ENCODE results near the gene STYK1. TPM values are rescaled to one million over a fixed set of nuclear protein-coding genes. Genes with fewer than 3 reads are reported as not detected.
"Not testable (repeated sequence)": the region's sequence is repeated elsewhere in the genome, so short reads cannot be mapped to it uniquely, and the experiment has no call there.

STYK1 gene
- polyA plus RNA-seq, 3 donors, result not detected

- 0% methylated on average over 4 of the region's 6 CpGs for WGBS (ENCODE audit: insufficient coverage)
- Histone ChIP-seq H3K27ac (ENCODE audit: low read depth in 1 of 2, low read length in 2 of 2) (peak overlapping the region; percentile 67 to 92), H4K20me1 (ENCODE audit: insufficient read depth, low read length) (no peaks in the 10 kb centered on the region), H3K9me3 (replicated peaks in 1 of 2; ENCODE audit: control insufficient read depth in 1 of 2, insufficient read depth in 1 of 2, low read length in 2 of 2) (no peaks in the 10 kb centered on the region), H3K4me1 (ENCODE audit: control insufficient read depth in 1 of 2, insufficient read depth in 2 of 2, low read length in 2 of 2) (peaks cover 10 to 18% of the 10 kb centered on the region in 2 donors), H3K79me2 (ENCODE audit: insufficient read depth, low read length) (peaks cover 27% of the 10 kb centered on the region), H3K27me3 (ENCODE audit: control insufficient read depth in 2 of 2, insufficient read depth in 2 of 2, low read length in 2 of 2) (no peaks in the 10 kb centered on the region), H2AFZ (ENCODE audit: insufficient read depth, low read depth, low read length, poor library complexity, severe bottlenecking) (peak overlapping the region; percentile 82), H3K4me3 (replicated peaks in 1 of 3; ENCODE audit: low read depth in 2 of 3, low read length in 3 of 3) (peak overlapping the region; percentile 83 to 97 (median 91)), H3K36me3 (replicated peaks in 1 of 2; ENCODE audit: control insufficient read depth in 1 of 2, insufficient read depth in 2 of 2, low read length in 2 of 2) (peaks cover 22% of the 10 kb centered on the region in 2 donors), H3K4me2 (replicated peaks; ENCODE audit: extremely low read depth, low read length, poor library complexity, severe bottlenecking) (peak overlapping the region; percentile 74), H3K9ac (ENCODE audit: insufficient read depth, low read length, poor library complexity, severe bottlenecking) (peak overlapping the region; percentile 79)
- Mint-ChIP-seq H3K27me3 (ENCODE audit: low read depth in 3 of 3) (peaks cover 1 to 2% (median 1%) of the 10 kb centered on the region in 3 donors), H3K36me3 (peaks cover 19 to 29% of the 10 kb centered on the region in 2 donors), H3K4me3 (peak overlapping the region; percentile 96 to 99), H3K9me3 (peaks cover 0 to 2% (median 0%) of the 10 kb centered on the region in 7 donors), H3K27ac (peak overlapping the region; percentile 95 to 100 (median 98)), H3K4me1 (peaks cover 15% of the 10 kb centered on the region)
- TF ChIP-seq, protein P1, sequence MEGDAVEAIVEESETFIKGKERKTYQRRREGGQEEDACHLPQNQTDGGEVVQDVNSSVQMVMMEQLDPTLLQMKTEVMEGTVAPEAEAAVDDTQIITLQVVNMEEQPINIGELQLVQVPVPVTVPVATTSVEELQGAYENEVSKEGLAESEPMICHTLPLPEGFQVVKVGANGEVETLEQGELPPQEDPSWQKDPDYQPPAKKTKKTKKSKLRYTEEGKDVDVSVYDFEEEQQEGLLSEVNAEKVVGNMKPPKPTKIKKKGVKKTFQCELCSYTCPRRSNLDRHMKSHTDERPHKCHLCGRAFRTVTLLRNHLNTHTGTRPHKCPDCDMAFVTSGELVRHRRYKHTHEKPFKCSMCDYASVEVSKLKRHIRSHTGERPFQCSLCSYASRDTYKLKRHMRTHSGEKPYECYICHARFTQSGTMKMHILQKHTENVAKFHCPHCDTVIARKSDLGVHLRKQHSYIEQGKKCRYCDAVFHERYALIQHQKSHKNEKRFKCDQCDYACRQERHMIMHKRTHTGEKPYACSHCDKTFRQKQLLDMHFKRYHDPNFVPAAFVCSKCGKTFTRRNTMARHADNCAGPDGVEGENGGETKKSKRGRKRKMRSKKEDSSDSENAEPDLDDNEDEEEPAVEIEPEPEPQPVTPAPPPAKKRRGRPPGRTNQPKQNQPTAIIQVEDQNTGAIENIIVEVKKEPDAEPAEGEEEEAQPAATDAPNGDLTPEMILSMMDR (IDR thresholded peaks at IDR 0.05), result no peak
- DNase-seq, result no peak
- intact Hi-C loops (cut with micrococcal nuclease), result loop anchor here in 1 of 2 donors (10.0 kb wide), 1 partner anchor 112 kb away; the partner anchor contains the start of gene YBX3
These were observed 60.9 kb downstream of the STYK1 start for GRCh38 chr12:10612984-10613348.

DNA sequence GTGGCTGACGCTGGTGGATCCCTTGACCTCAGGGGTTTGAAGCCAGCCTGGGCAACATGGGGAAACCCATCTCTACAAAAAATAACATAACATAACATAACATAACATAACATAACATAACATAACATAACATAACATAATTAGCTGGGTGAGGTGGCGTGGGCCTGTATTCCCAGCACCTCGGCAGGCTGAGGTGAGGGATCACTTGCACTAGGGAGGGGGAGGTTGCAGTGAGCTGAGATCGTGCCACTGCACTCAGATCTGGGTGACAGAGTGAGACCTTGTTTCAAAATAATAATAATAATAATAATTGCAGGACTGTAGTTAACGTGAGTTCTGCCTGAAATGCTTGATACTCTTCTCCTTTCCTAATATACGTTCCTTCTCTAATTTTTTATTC is 61.7 kb downstream of the STYK1 start:
- no peak for DNase-seq
- H3K27me3 ChIP-seq (ENCODE audit: control insufficient read depth in 2 of 2, insufficient read depth in 2 of 2, low read length in 2 of 2), result no peaks in the 10 kb centered on the region
- H4K20me1 ChIP-seq (ENCODE audit: insufficient read depth, low read length), result no peaks in the 10 kb centered on the region
- Mint-ChIP-seq H3K36me3 (peaks cover 24 to 36% of the 10 kb centered on the region in 2 donors), H3K4me1 (peaks cover 15% of the 10 kb centered on the region), H3K9me3 (peaks cover 0 to 2% (median 0%) of the 10 kb centered on the region in 7 donors), H3K27ac (peak overlapping the region in 3 of 7 donors; percentile 81 to 100 (median 99)), H3K4me3 (no peak overlapping the region), H3K27me3 (ENCODE audit: low read depth in 3 of 3) (peaks cover 1 to 2% (median 1%) of the 10 kb centered on the region in 3 donors)
- H3K79me2 ChIP-seq (ENCODE audit: insufficient read depth, low read length), result peaks cover 27% of the 10 kb centered on the region
- H3K27ac ChIP-seq (ENCODE audit: low read depth in 1 of 2, low read length in 2 of 2), result peak overlapping the region in 1 of 2 donors; percentile 92
- H3K4me1 ChIP-seq (ENCODE audit: control insufficient read depth in 1 of 2, insufficient read depth in 2 of 2, low read length in 2 of 2), result peaks cover 10 to 18% of the 10 kb centered on the region in 2 donors
- no peak overlapping the region for H3K9ac ChIP-seq (ENCODE audit: insufficient read depth, low read length, poor library complexity, severe bottlenecking)
- no peak overlapping the region for H2AFZ ChIP-seq (ENCODE audit: insufficient read depth, low read depth, low read length, poor library complexity, severe bottlenecking)
- TF ChIP-seq, protein P1 (IDR thresholded peaks at IDR 0.05), result no peak
- WGBS (ENCODE audit: insufficient coverage), result no CpG with 5 or more reads among the region's 6 CpGs
- no peaks in the 10 kb centered on the region for H3K9me3 ChIP-seq (replicated peaks in 1 of 2; ENCODE audit: control insufficient read depth in 1 of 2, insufficient read depth in 1 of 2, low read length in 2 of 2)
- H3K4me3 ChIP-seq (replicated peaks in 1 of 3; ENCODE audit: low read depth in 2 of 3, low read length in 3 of 3), result peak overlapping the region in 1 of 3 experiments; percentile 83
- intact Hi-C loops (cut with micrococcal nuclease), result loop anchor here in 1 of 2 donors (10.0 kb wide), 1 partner anchor 113 kb away; the partner anchor contains the start of gene YBX3
- no peak overlapping the region for H3K4me2 ChIP-seq (replicated peaks; ENCODE audit: extremely low read depth, low read length, poor library complexity, severe bottlenecking)
- peaks cover 27 to 30% of the 10 kb centered on the region in 2 donors for H3K36me3 ChIP-seq (replicated peaks in 1 of 2; ENCODE audit: control insufficient read depth in 1 of 2, insufficient read depth in 2 of 2, low read length in 2 of 2)

DNA sequence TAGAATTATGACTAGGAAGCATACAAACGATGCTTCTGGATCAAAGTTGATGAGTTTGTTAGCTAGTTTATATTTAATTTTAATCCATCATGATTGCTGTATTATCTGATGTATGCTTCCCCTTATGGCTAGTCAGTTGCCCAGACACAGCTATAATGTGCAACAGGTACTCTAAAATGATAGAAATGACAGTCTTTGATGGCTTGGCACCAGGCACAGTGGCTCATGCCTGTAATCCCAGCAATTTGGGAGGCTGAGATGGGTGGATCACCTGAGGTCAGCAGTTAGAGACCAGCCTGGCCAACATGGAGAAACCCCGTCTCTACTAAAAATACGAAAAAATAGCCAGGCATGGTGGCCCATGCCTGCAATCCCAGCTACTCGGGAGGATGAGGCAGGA is 62.6 kb downstream of the STYK1 start:
- H3K27ac Mint-ChIP-seq; H3K9me3 ChIP-seq (replicated peaks in 1 of 2; ENCODE audit: control insufficient read depth in 1 of 2, insufficient read depth in 1 of 2, low read length in 2 of 2); H3K27me3 ChIP-seq (ENCODE audit: control insufficient read depth in 2 of 2, insufficient read depth in 2 of 2, low read length in 2 of 2); H3K9ac ChIP-seq (ENCODE audit: insufficient read depth, low read length, poor library complexity, severe bottlenecking); H4K20me1 ChIP-seq (ENCODE audit: insufficient read depth, low read length); H3K4me3 Mint-ChIP-seq; H3K27ac ChIP-seq (ENCODE audit: low read depth in 1 of 2, low read length in 2 of 2); H3K9me3 Mint-ChIP-seq; DNase-seq; H3K4me2 ChIP-seq (replicated peaks; ENCODE audit: extremely low read depth, low read length, poor library complexity, severe bottlenecking); H3K27me3 Mint-ChIP-seq (ENCODE audit: low read depth in 3 of 3); H3K4me3 ChIP-seq (replicated peaks in 1 of 3; ENCODE audit: low read depth in 2 of 3, low read length in 3 of 3); H2AFZ ChIP-seq (ENCODE audit: insufficient read depth, low read depth, low read length, poor library complexity, severe bottlenecking): not testable (repeated sequence)
- peaks cover 15% of the 10 kb centered on the region for H3K4me1 Mint-ChIP-seq
- peaks cover 29 to 42% of the 10 kb centered on the region in 2 donors for H3K36me3 Mint-ChIP-seq
- Histone ChIP-seq H3K4me1 (ENCODE audit: control insufficient read depth in 1 of 2, insufficient read depth in 2 of 2, low read length in 2 of 2) (peaks cover 10 to 18% of the 10 kb centered on the region in 2 donors), H3K36me3 (replicated peaks in 1 of 2; ENCODE audit: control insufficient read depth in 1 of 2, insufficient read depth in 2 of 2, low read length in 2 of 2) (peaks cover 31 to 39% of the 10 kb centered on the region in 2 donors), H3K79me2 (ENCODE audit: insufficient read depth, low read length) (peaks cover 27% of the 10 kb centered on the region)
- intact Hi-C loops (cut with micrococcal nuclease), result loop anchor here in 1 of 2 donors (10.0 kb wide), 1 partner anchor 114 kb away; the partner anchor contains the start of gene YBX3
- 100% methylated on average over 3 of the region's 4 CpGs for WGBS (ENCODE audit: insufficient coverage)

Measured in CD14-positive monocyte (primary cell).